HG03575 (cell line): Measurements from ENCODE around the gene TSR3.

ENCODE experiments used
- ATAC-seq: cut with Tn5 transposase; IDR thresholded peaks from one replicate; pipeline ENCODE4 v1.9.1; 2021; ENCODE audit not compliant: unreplicated experiment, insufficient number of reproducible peaks, low FRiP score; ENCODE audit errors: extremely low read depth

TSR3 gene

DNA sequence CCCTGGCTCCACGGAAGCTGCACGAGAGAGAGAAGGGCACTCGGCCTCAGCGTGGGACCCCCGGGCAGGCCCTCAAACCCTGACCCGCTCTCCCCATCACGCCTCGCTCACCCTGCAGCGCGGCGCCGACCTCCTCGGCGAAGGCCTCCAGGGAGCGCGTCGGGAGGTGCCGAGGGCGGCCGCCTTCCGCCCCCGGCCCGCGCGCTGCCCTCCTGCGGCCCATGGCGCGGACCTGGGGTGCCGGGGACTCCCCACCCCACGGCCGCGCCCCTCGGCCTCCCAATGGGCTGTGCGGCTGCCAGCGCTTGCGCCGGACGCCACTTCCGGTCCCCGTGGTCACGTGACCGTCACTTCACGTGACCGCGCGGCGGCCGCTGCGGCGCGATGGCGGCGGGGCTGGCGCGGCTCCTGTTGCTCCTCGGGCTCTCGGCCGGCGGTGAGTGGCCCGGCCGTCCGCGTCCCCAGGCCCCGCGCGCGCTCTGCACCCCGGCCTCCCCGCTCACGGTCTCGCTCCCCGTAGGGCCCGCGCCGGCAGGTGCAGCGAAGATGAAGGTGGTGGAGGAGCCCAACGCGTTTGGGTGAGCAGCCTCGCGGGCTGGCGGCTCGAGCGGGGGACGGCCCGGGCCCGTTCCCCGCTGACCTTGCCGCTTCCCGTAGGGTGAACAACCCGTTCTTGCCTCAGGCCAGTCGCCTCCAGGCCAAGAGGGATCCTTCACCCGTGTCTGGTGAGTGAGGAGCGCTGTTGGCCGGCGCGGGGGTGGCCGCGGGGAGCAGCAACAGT, at the start of gene TSR3, which contains the start of gene GNPTG:
Gene TSR3, minus strand, starts transcription at position 297 of the 781 bp plus-strand sequence. Its CDS starts 74 bp downstream, at position 223.
Gene GNPTG, plus strand, starts transcription at position 350 of the 781 bp plus-strand sequence. Its CDS starts 35 bp downstream, at position 385.
- ATAC-seq: no peak

DNA sequence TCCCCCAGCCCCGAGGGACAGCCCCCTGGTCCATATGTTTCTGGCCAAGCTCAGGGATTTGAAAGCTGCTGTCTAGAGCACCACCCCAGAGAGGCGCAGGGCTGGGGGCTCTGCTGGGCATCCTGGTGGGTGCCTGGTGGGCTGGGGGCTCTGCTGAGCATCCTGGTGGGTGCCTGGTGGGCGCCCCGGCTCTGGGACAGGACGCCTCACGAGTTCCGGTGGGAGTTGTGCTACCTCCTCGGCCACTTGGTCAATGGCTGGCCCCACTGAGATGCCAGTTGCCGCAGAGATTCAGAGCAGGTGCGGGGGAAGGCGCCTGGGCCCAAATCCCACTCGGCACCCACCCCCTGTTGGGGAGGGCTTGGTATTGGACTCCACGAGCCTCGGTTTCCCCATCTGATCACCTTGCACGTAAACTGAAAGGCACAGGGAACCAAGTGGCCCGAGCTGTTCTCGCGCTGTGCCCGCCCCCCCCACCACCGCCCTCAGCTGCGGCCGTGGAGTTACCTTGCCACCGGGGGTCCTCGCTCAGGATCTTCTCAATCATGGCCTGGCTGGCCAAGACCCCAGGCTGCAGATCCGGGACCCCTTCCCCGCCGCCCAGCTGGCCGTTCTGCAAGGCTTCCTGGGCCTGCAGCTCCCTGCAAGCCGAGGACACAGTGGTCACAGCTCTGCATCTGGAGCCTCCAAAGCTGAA, 49.5 kb upstream of the TSR3 start:
- no peak for ATAC-seq

- ATAC-seq: no peak
These were observed 47.3 kb upstream of the TSR3 start for GRCh38 chr16:1398826-1399581.

DNA sequence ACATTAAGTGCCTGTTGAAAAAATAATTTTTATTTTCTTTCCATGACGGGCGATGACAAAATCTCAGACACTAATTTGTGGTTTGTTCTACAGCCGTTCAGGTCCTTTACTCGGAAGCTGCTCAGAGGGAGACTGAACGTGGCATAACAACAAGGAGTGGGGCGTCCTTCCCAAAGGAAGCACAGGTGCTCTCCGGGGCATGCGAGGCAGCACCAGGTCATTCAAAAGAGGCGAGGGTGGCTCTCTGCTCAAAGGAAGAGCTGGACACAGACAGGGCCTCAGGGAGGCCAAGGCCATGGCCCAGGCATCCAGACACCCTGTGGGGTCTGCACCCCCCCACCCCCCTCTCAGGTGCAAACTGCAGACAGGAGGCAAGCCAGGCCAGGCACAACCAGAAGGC, 46.7 kb upstream of the TSR3 start:
- no peak for ATAC-seq

- no peak for ATAC-seq
These were observed 46.1 kb upstream of the TSR3 start for GRCh38 chr16:1397779-1398178.

- no peak for ATAC-seq
These were observed 43.9 kb upstream of the TSR3 start for GRCh38 chr16:1395444-1396031.

GRCh38 chr16:1394367-1394951, 42.8 kb upstream of the TSR3 start:
- ATAC-seq: no peak

DNA sequence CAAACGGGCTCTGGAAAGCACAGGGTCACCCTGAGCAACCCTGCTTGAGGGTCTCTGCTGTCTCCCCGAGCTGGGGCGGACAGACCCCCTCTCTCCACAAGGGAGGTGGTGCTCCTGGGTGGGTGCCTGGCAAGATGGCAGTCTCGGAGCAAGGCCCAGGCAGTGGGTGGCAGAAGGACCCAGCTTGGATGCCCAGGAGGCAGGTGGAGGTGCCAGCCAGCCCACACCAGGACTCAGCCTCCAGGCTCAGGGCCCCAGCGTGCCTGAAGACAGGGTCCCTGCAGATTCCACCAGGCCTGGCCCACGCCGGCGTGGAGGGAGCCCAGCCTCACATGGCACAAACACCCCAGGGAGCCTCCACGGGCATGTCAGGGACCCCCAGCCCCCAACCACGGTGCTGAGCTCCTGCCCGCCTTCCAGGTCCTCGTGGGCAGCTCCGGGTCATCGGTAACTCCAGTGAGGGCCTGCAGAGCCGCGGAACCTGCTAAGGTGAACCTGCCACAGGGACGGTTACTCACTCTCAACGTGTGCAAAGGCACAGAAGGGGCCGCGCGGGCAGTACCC, 42.0 kb upstream of the TSR3 start:
- ATAC-seq: no peak

- no peak for ATAC-seq
These were observed 41.1 kb upstream of the TSR3 start for GRCh38 chr16:1392826-1393225.

GRCh38 chr16:1390239-1390779, 38.6 kb upstream of the TSR3 start:
- ATAC-seq: no peak

- ATAC-seq: no peak
These were observed 38.1 kb upstream of the TSR3 start for GRCh38 chr16:1389762-1390161.

DNA sequence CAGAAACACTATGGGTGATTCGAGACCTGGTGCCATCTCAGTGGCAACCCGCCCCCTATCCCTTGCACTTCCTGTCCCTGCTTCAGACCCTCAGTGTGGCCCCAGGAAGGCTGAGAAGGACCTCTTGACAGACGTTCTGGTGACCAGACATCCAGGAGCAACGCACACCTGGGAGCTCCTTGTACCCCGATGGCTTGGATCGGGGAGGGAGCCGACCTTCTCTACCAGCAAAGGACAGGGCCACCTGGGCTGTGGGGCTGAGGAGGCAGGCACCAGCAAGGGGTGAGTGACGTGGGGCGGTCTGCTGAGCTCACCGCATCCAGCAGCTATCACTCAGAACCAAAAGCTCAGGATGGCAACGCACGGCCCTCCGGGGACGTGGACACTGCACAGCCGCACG, 35.7 kb upstream of the TSR3 start:
- ATAC-seq: no peak

DNA sequence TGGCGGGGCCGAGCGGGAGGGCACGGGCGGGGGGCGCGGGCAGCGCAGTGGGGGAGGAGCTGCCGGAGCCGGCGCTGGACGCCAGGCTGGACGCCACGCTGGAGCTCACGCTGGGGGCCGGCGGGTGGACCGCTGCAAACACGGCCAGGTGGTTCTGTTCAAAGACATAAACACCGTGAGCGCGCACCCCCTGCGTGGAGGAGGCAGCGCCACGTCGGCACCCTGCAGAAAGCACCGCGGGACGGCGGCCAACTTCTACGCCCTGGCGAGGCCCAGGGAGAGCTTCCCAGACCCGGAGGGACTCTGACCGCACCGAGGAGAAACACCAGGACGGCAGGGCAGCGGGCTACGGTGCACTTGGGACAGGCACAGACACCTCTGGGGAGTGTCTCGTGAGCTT, 33.6 kb upstream of the TSR3 start:
- ATAC-seq: no peak

GRCh38 chr16:1383556-1383955, 31.9 kb upstream of the TSR3 start:
- no peak for ATAC-seq

- ATAC-seq: no peak
These were observed 30.1 kb upstream of the TSR3 start for GRCh38 chr16:1381612-1382406.

- no peak for ATAC-seq
These were observed 28.5 kb upstream of the TSR3 start for GRCh38 chr16:1380195-1380594.

DNA sequence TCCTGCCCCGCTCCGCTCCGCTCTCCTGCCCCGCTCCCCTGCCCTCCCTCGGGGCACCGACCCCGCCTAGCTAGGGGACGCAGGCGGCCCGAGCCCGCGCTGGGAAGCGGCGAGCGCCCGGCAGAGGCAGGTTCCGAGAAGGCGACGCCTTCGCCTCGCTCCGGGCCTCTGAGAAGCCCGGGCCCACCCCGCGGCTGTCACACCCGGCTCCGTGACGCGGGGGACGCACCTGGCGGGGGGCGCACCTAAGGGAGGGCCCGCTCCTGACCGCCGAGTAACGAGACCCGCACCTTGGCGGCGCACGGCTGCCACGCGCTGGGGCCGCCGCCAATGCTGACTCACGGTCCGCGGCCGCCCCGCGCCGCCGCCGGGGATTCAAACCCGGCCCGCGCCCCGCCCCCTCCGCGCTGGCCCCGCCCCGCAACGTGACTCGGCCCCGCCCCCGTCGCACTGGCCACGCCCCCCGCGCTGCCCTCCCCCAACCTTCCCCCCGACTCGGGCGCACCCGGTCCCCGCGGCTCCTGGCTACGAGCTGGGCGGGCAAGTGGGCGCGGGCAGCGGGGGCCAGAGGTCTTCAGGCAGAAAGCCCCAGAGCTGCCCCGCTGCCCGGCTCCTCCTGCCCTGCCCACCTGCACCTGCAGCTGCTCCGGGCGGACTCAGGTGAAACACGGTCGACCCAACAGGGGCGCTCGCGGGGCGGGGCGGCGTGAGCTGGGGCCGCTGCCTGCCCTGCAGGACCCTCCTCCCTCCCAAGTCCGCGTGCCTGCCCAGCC, 27.8 kb upstream of the TSR3 start:
- ATAC-seq: no peak
